ENCODE measurements around the gene PNLIPRP3.

Gene PNLIPRP3

DNA sequence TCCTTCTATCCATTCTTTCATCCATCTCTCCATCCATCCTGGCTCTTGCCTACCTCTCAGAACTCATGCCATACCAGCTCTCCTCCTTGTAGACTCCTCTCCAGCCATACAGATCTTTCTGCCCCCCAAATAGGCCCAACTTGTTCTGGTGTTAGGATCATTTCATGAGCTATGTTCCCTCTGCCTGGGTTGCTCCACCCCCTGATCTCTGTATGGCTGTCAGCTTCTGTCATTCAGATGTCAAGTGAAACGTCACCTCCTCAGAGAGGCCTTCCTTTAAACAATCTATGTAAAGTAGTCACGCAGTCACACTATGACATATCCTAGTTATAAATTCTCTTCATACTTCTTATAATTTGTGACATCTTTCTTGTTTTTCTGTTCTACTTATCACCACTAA, 42.3 kb upstream of the PNLIPRP3 start:
- Histone ChIP-seq H3K27ac (ENCODE audit: extremely low read depth, low read depth, low read length) (no peak overlapping the region), H3K9me3 (ENCODE audit: control insufficient read depth, insufficient read depth, low read depth, low read length) (no peaks in the 10 kb centered on the region), H3K36me3 (ENCODE audit: control insufficient read depth in 2 of 2, insufficient read depth in 1 of 2, low read length in 2 of 2) (no peaks in the 10 kb centered on the region), H3K4me3 (ENCODE audit: low read depth, low read length) (no peak overlapping the region), H3K4me1 (ENCODE audit: control insufficient read depth, insufficient read depth, low read length) (no peaks in the 10 kb centered on the region)
- TF ChIP-seq GLIS2 (tag by site-specific recombination; IDR thresholded peaks at IDR 0.05) (no peak), ZNF266 (tag by site-specific recombination; IDR thresholded peaks at IDR 0.05; ENCODE audit: low read depth) (no peak), ZNF10 (tag by site-specific recombination; IDR thresholded peaks at IDR 0.05) (no peak), IKZF3 (tag by site-specific recombination; IDR thresholded peaks at IDR 0.05) (no peak), ZNF16 (tag by site-specific recombination; IDR thresholded peaks at IDR 0.05; ENCODE audit: low read depth) (no peak), ZNF19 (tag by site-specific recombination; IDR thresholded peaks at IDR 0.05; ENCODE audit: low read depth) (no peak), ZNF175 (tag by site-specific recombination; IDR thresholded peaks at IDR 0.05) (no peak), ZNF174 (tag by site-specific recombination; IDR thresholded peaks at IDR 0.05) (no peak), ZNF157 (tag by site-specific recombination; IDR thresholded peaks at IDR 0.05) (no peak), ZNF169 (tag by site-specific recombination; IDR thresholded peaks at IDR 0.05) (no peak), ZNF785 (tag by site-specific recombination; IDR thresholded peaks at IDR 0.05) (no peak), ZIC2 (tag by site-specific recombination; IDR thresholded peaks at IDR 0.05) (no peak), ZNF292 (tag by site-specific recombination; IDR thresholded peaks at IDR 0.05; ENCODE audit: borderline replicate concordance, low read depth) (no peak), ZNF621 (tag by site-specific recombination; IDR thresholded peaks at IDR 0.05) (no peak), HOXD13 (CRISPR knock-in tag; IDR thresholded peaks at IDR 0.05; ENCODE audit: borderline replicate concordance) (no peak), ZNF658 (tag by site-specific recombination; IDR thresholded peaks at IDR 0.05) (no peak)
- TF ChIP-seq, protein P1, sequence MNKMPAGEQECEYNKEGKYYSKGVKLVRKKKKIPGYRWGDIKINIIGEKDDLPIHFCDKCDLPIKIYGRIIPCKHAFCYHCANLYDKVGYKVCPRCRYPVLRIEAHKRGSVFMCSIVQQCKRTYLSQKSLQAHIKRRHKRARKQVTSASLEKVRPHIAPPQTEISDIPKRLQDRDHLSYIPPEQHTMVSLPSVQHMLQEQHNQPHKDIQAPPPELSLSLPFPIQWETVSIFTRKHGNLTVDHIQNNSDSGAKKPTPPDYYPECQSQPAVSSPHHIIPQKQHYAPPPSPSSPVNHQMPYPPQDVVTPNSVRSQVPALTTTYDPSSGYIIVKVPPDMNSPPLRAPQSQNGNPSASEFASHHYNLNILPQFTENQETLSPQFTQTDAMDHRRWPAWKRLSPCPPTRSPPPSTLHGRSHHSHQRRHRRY (tag by site-specific recombination; IDR thresholded peaks at IDR 0.05): no peak
- TF ChIP-seq, protein P2, sequence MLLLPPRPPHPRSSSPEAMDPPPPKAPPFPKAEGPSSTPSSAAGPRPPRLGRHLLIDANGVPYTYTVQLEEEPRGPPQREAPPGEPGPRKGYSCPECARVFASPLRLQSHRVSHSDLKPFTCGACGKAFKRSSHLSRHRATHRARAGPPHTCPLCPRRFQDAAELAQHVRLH (tag by site-specific recombination; IDR thresholded peaks at IDR 0.05): no peak
- TF ChIP-seq, protein P3, sequence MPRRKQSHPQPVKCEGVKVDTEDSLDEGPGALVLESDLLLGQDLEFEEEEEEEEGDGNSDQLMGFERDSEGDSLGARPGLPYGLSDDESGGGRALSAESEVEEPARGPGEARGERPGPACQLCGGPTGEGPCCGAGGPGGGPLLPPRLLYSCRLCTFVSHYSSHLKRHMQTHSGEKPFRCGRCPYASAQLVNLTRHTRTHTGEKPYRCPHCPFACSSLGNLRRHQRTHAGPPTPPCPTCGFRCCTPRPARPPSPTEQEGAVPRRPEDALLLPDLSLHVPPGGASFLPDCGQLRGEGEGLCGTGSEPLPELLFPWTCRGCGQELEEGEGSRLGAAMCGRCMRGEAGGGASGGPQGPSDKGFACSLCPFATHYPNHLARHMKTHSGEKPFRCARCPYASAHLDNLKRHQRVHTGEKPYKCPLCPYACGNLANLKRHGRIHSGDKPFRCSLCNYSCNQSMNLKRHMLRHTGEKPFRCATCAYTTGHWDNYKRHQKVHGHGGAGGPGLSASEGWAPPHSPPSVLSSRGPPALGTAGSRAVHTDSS (tag by site-specific recombination; IDR thresholded peaks at IDR 0.05): no peak
- ChIA-PET CTCF (interaction anchor here (0.5 to 4.3 kb wide), 17 partner anchors 8 to 953 kb away, joined by 3 to 33 read pairs (median 4); no protein-coding TSS in a partner anchor), POLR2A (no interaction called here)

DNA sequence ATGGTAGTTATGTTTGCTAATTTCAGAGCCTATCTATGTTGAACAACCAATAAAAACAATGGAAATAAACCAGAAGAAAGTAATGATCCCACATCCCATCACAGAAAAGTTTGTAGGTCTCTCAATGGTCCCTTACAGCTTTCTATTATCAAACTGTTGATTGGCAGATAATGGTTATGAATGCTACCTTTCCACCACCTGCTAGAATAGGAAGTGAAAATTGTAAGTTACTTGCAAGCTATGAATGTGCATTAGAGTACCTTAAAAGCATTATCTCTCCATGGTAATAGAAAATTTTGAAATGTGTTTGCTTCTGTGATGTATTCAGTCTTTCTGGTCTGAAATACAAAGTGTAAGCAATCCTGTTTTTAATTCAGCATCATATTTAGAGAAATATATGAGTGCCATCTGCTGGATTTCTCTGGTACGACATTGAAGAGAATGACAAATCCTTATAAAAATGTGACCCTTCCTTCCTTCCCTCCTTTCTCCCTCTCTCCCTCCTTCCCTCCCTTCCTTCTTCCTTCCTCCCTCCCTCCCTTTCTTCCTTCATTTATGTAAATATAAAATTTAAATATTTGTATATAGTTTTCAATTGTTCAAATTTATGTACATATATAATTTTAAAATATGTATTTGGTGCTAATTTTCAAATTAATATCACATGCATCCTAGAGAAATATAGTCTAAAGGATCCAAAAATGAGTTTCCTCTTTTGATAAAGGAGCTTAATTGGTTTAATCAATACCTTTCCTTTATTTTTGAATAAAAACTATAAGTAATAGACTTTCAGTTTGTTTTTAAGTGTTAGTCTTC, 41.4 kb upstream of the PNLIPRP3 start:
- POLR2A ChIA-PET: no interaction called here
- Histone ChIP-seq H3K4me3 (ENCODE audit: low read depth, low read length) (no peak overlapping the region), H3K27ac (ENCODE audit: extremely low read depth, low read depth, low read length) (no peak overlapping the region), H3K9me3 (ENCODE audit: control insufficient read depth, insufficient read depth, low read depth, low read length) (no peaks in the 10 kb centered on the region), H3K4me1 (ENCODE audit: control insufficient read depth, insufficient read depth, low read length) (no peaks in the 10 kb centered on the region), H3K36me3 (ENCODE audit: control insufficient read depth in 2 of 2, insufficient read depth in 1 of 2, low read length in 2 of 2) (no peaks in the 10 kb centered on the region)
- CTCF ChIA-PET: interaction anchor here (0.5 to 4.3 kb wide), 36 partner anchors 8 to 1655 kb away, joined by 3 to 33 read pairs (median 4); no protein-coding TSS in a partner anchor
- peak; percentile 31; the same call in 1 of the 2 replicates for TF ChIP-seq ZNF341 (tag by site-specific recombination; IDR thresholded peaks at IDR 0.05; ENCODE audit: low read depth)
- TF ChIP-seq ZBTB48 (tag by site-specific recombination; IDR thresholded peaks at IDR 0.05): no peak
- TF ChIP-seq ZBTB7A (tag by site-specific recombination; IDR thresholded peaks at IDR 0.05; ENCODE audit: low read depth): no peak
- no peak for TF ChIP-seq YY2 (tag by site-specific recombination; IDR thresholded peaks at IDR 0.05)
- TF ChIP-seq TCF7L2 (IDR thresholded peaks at IDR 0.05; ENCODE audit: borderline replicate concordance, low read depth, low read length): no peak
- no peak for TF ChIP-seq ZNF843 (tag by site-specific recombination; IDR thresholded peaks at IDR 0.05)
- no peak for TF ChIP-seq ZNF37A (tag by site-specific recombination; IDR thresholded peaks at IDR 0.05)
- no peak for TF ChIP-seq ZBTB20 (tag by site-specific recombination; IDR thresholded peaks at IDR 0.05)
- no peak for TF ChIP-seq ZNF112 (tag by site-specific recombination; IDR thresholded peaks at IDR 0.05)
- TF ChIP-seq, protein P4, sequence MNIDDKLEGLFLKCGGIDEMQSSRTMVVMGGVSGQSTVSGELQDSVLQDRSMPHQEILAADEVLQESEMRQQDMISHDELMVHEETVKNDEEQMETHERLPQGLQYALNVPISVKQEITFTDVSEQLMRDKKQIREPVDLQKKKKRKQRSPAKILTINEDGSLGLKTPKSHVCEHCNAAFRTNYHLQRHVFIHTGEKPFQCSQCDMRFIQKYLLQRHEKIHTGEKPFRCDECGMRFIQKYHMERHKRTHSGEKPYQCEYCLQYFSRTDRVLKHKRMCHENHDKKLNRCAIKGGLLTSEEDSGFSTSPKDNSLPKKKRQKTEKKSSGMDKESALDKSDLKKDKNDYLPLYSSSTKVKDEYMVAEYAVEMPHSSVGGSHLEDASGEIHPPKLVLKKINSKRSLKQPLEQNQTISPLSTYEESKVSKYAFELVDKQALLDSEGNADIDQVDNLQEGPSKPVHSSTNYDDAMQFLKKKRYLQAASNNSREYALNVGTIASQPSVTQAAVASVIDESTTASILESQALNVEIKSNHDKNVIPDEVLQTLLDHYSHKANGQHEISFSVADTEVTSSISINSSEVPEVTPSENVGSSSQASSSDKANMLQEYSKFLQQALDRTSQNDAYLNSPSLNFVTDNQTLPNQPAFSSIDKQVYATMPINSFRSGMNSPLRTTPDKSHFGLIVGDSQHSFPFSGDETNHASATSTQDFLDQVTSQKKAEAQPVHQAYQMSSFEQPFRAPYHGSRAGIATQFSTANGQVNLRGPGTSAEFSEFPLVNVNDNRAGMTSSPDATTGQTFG (tag by site-specific recombination; IDR thresholded peaks at IDR 0.05; ENCODE audit: borderline replicate concordance): no peak
- TF ChIP-seq ZNF561 (tag by site-specific recombination; IDR thresholded peaks at IDR 0.05; ENCODE audit: borderline replicate concordance): no peak
- no peak for TF ChIP-seq SALL2 (tag by site-specific recombination; IDR thresholded peaks at IDR 0.05; ENCODE audit: borderline replicate concordance)
- TF ChIP-seq ZNF610 (tag by site-specific recombination; IDR thresholded peaks at IDR 0.05; ENCODE audit: borderline replicate concordance): no peak
